GM21825 (cell line): ENCODE measurements around the gene XRRA1.
"Not testable (repeated sequence)": the region's sequence is repeated elsewhere in the genome, so short reads cannot be mapped to it uniquely, and the experiment has no call there.

Experiments used
- ATAC-seq: cut with Tn5 transposase; IDR thresholded peaks from one replicate; pipeline ENCODE4 v1.9.1; 2021; ENCODE audit warnings: mild to moderate bottlenecking, moderate library complexity; ENCODE audit not compliant: unreplicated experiment

Gene XRRA1

GRCh38 chr11:74948898-74949752 is at the start of gene XRRA1, which contains the start of gene SPCS2:
Gene XRRA1 (minus strand): TSS chr11:74949091. CDS start chr11:74940878, 8,213 bp downstream.
Gene SPCS2 (plus strand): TSS chr11:74949266. CDS start chr11:74949286, 20 bp downstream.
- ATAC-seq, result peak; percentile 88

- ATAC-seq, result no peak
Measured at GRCh38 chr11:74992852-74993251, 44.0 kb upstream of the XRRA1 start.

- no peak for ATAC-seq
Measured at GRCh38 chr11:74990941-74991340, 42.0 kb upstream of the XRRA1 start.

GRCh38 chr11:74990150-74990549 is 41.3 kb upstream of the XRRA1 start:
- not testable (repeated sequence) for ATAC-seq

- ATAC-seq, result peak; percentile 3
Measured at GRCh38 chr11:74989260-74989638, 40.4 kb upstream of the XRRA1 start.

- peak; percentile 79 for ATAC-seq
Measured at GRCh38 chr11:74988541-74989259, 39.8 kb upstream of the XRRA1 start, which contains the start of gene NEU3. Gene NEU3 (plus strand): TSS chr11:74988933. CDS start chr11:74989061, 128 bp downstream.

- ATAC-seq, result no peak
Measured at GRCh38 chr11:74984730-74985129, 35.8 kb upstream of the XRRA1 start.

- no peak for ATAC-seq
Measured at GRCh38 chr11:74984070-74984469, 35.2 kb upstream of the XRRA1 start.

- ATAC-seq, result no peak
Measured at GRCh38 chr11:74981888-74982287, 33.0 kb upstream of the XRRA1 start.

- no peak for ATAC-seq
Measured at GRCh38 chr11:74980634-74981033, 31.7 kb upstream of the XRRA1 start.

GRCh38 chr11:74978041-74978440 is 29.1 kb upstream of the XRRA1 start:
- no peak for ATAC-seq

- no peak for ATAC-seq
Measured at GRCh38 chr11:74971424-74971823, 22.5 kb upstream of the XRRA1 start.

- no peak for ATAC-seq
Measured at GRCh38 chr11:74970852-74971395, 22.0 kb upstream of the XRRA1 start.

GRCh38 chr11:74966651-74967050 is 17.8 kb upstream of the XRRA1 start:
- ATAC-seq, result no peak

- not testable (repeated sequence) for ATAC-seq
Measured at GRCh38 chr11:74960128-74960527, 11.2 kb upstream of the XRRA1 start.

- no peak for ATAC-seq
Measured at GRCh38 chr11:74957937-74958629, 9.2 kb upstream of the XRRA1 start.

- no peak for ATAC-seq
Measured at GRCh38 chr11:74956397-74957015, 7.6 kb upstream of the XRRA1 start.

GRCh38 chr11:74954199-74954598 is 5.3 kb upstream of the XRRA1 start:
- ATAC-seq, result no peak

GRCh38 chr11:74953451-74953850 is 4.6 kb upstream of the XRRA1 start:
- no peak for ATAC-seq

- ATAC-seq, result no peak
Measured at GRCh38 chr11:74952752-74953151, 3.9 kb upstream of the XRRA1 start.

GRCh38 chr11:74951226-74951625 is 2.3 kb upstream of the XRRA1 start:
- ATAC-seq, result no peak
